ENCODE measurements around the gene TCERG1L. TPM values are rescaled to one million over a fixed set of nuclear protein-coding genes. Genes with fewer than 3 reads are reported as not detected.

TCERG1L gene
- polyA plus RNA-seq, 1 donor from 2014 or later = 0.53 TPM

DNA sequence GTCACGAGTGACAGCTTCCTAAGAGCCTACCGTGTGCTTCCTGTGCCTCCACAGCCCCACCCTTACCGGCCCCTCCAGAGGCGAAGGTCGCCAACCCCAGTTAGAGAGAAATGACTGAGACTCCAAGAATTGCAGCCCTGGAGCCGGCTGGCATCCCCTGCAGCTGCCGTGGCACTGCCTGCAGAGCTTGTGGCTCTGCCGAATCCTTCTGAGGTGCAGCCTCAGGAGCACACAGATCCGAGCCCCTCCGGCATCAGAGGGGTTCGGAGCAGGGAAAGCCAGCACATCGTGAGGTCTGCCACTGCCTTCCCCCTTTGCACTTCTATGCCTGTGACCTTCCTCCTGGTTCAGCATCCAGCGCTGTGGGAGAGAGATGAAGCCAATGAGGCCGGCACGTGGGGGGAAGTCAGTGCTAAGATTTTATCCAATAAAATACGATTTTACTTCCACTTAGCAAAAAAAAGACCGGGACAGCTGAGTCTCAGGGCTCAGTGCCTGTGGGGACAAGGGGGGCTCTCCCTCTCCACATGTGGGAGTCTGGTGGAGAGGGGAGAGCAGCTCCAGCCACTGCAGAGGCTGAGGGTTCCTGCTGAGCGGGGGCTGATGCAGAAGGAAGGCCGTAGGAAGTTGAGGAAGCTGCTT lies 80.1 kb downstream of the TCERG1L start:
- no peak overlapping the region for H2AFZ ChIP-seq (ENCODE audit: low read depth, low read length)

DNA sequence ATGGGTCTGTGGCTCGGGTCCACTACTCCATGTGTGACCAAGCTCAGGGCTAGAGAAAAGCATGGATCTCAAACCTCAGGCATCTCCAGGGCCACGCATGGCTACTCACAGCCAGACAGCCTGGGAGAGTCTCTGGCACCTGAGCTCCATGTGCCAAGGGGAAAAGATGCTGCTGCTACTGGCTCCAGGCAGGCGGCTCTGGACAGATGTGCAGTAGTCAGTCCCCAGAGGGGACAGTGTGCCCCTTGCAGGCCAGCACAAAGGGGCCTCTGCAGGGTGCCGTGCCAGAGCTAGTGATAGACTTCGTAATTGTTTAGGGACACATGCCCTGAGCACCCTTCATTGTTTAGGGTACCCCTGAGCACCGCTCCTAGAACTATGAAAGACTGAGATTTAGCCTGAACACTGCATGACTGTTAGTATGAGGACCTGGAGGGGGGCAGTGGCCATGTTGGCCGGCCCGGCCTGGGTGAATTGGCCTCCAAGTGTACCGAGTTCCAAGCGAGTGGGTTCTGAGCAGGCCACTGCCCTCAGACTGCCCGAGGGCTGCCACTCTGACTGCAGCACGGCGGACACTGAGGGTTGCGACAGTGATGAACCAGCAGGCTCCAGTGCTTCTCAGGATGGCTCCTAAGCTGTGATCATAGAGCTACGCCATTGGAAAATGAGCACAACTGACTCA lies 80.7 kb downstream of the TCERG1L start:
- H3K9me2 ChIP-seq (ENCODE audit: insufficient read depth, low read length) = no peaks in the 10 kb centered on the region
- H3K36me3 ChIP-seq (ENCODE audit: insufficient read depth, low read length) = no peaks in the 10 kb centered on the region
- no peaks in the 10 kb centered on the region for H3K79me2 ChIP-seq (replicated peaks; ENCODE audit: insufficient read depth, low read length)
- H3K4me2 ChIP-seq (ENCODE audit: low read length) = no peak overlapping the region
- H3K27me3 ChIP-seq (ENCODE audit: insufficient read depth, low read depth, low read length) = no peaks in the 10 kb centered on the region
- no peaks in the 10 kb centered on the region for H4K20me1 ChIP-seq (ENCODE audit: insufficient read depth)
- H3K9ac ChIP-seq (ENCODE audit: low read length) = no peak overlapping the region
- no peak overlapping the region for H3K27ac ChIP-seq (ENCODE audit: low read length)
- no peaks in the 10 kb centered on the region for H3F3A ChIP-seq (ENCODE audit: insufficient read depth, low read length, poor library complexity, severe bottlenecking)
- no peaks in the 10 kb centered on the region for H3K9me3 ChIP-seq (ENCODE audit: low read length)
- H2AFZ ChIP-seq (ENCODE audit: low read depth, low read length) = no peak overlapping the region
- TF ChIP-seq TAF1 (IDR thresholded peaks at IDR 0.05; ENCODE audit: low read depth) = no peak
- TF ChIP-seq, protein P1, sequence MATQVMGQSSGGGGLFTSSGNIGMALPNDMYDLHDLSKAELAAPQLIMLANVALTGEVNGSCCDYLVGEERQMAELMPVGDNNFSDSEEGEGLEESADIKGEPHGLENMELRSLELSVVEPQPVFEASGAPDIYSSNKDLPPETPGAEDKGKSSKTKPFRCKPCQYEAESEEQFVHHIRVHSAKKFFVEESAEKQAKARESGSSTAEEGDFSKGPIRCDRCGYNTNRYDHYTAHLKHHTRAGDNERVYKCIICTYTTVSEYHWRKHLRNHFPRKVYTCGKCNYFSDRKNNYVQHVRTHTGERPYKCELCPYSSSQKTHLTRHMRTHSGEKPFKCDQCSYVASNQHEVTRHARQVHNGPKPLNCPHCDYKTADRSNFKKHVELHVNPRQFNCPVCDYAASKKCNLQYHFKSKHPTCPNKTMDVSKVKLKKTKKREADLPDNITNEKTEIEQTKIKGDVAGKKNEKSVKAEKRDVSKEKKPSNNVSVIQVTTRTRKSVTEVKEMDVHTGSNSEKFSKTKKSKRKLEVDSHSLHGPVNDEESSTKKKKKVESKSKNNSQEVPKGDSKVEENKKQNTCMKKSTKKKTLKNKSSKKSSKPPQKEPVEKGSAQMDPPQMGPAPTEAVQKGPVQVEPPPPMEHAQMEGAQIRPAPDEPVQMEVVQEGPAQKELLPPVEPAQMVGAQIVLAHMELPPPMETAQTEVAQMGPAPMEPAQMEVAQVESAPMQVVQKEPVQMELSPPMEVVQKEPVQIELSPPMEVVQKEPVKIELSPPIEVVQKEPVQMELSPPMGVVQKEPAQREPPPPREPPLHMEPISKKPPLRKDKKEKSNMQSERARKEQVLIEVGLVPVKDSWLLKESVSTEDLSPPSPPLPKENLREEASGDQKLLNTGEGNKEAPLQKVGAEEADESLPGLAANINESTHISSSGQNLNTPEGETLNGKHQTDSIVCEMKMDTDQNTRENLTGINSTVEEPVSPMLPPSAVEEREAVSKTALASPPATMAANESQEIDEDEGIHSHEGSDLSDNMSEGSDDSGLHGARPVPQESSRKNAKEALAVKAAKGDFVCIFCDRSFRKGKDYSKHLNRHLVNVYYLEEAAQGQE (IDR thresholded peaks at IDR 0.05; ENCODE audit: borderline replicate concordance) = no peak
- TF ChIP-seq SMC3 (conservative IDR thresholded peaks at IDR 0.05; ENCODE audit: poor library complexity) = no peak
- no peak for TF ChIP-seq MXI1 (conservative IDR thresholded peaks at IDR 0.05; ENCODE audit: poor library complexity, severe bottlenecking)
- TF ChIP-seq POLR2AphosphoS5 (IDR thresholded peaks at IDR 0.05) = no peak
- TF ChIP-seq RAD21 (conservative IDR thresholded peaks at IDR 0.05) = no peak
- no peak for TF ChIP-seq EP300 (conservative IDR thresholded peaks at IDR 0.05; ENCODE audit: poor library complexity, severe bottlenecking)
- TF ChIP-seq, protein P2, sequence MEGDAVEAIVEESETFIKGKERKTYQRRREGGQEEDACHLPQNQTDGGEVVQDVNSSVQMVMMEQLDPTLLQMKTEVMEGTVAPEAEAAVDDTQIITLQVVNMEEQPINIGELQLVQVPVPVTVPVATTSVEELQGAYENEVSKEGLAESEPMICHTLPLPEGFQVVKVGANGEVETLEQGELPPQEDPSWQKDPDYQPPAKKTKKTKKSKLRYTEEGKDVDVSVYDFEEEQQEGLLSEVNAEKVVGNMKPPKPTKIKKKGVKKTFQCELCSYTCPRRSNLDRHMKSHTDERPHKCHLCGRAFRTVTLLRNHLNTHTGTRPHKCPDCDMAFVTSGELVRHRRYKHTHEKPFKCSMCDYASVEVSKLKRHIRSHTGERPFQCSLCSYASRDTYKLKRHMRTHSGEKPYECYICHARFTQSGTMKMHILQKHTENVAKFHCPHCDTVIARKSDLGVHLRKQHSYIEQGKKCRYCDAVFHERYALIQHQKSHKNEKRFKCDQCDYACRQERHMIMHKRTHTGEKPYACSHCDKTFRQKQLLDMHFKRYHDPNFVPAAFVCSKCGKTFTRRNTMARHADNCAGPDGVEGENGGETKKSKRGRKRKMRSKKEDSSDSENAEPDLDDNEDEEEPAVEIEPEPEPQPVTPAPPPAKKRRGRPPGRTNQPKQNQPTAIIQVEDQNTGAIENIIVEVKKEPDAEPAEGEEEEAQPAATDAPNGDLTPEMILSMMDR (IDR thresholded peaks at IDR 0.05; ENCODE audit: poor library complexity, severe bottlenecking) = no peak
- no peak for TF ChIP-seq EZH2 (IDR thresholded peaks at IDR 0.05; ENCODE audit: borderline replicate concordance, insufficient read depth, low read length, poor library complexity, severe bottlenecking)
- no peak overlapping the region for H3K4me3 ChIP-seq (ENCODE audit: low read length)

More for the DNA sequence above, 80.1 kb downstream of the TCERG1L start:
- Histone ChIP-seq H3K9me2 (ENCODE audit: insufficient read depth, low read length) (no peaks in the 10 kb centered on the region), H3K9ac (ENCODE audit: low read length) (no peak overlapping the region), H3K9me3 (ENCODE audit: low read length) (no peaks in the 10 kb centered on the region), H3F3A (ENCODE audit: insufficient read depth, low read length, poor library complexity, severe bottlenecking) (no peaks in the 10 kb centered on the region), H3K79me2 (replicated peaks; ENCODE audit: insufficient read depth, low read length) (no peaks in the 10 kb centered on the region), H3K4me2 (ENCODE audit: low read length) (no peak overlapping the region), H3K27ac (ENCODE audit: low read length) (no peak overlapping the region), H4K20me1 (ENCODE audit: insufficient read depth) (no peaks in the 10 kb centered on the region), H3K4me3 (ENCODE audit: low read length) (no peak overlapping the region), H3K36me3 (ENCODE audit: insufficient read depth, low read length) (no peaks in the 10 kb centered on the region), H3K27me3 (ENCODE audit: insufficient read depth, low read depth, low read length) (no peaks in the 10 kb centered on the region)
- TF ChIP-seq, protein P1 (IDR thresholded peaks at IDR 0.05; ENCODE audit: borderline replicate concordance) = no peak
- TF ChIP-seq SMC3 (conservative IDR thresholded peaks at IDR 0.05; ENCODE audit: poor library complexity) (no peak), MXI1 (conservative IDR thresholded peaks at IDR 0.05; ENCODE audit: poor library complexity, severe bottlenecking) (no peak), RAD21 (conservative IDR thresholded peaks at IDR 0.05) (no peak), TAF1 (IDR thresholded peaks at IDR 0.05; ENCODE audit: low read depth) (no peak)
